H1 (cell line): ENCODE results near the gene DGKD.

ENCODE experiments used
- CEBPB ChIP-seq: IDR thresholded peaks from 2 replicates; pipeline ENCODE4 v1.6.1; 2012; ENCODE audit warnings: low read depth, low read length
- EZH2 ChIP-seq: fragments of 200-600 bp; sonication (generic); IDR thresholded peaks from 2 replicates; pipeline ENCODE4 v1.7.1; 2012; ENCODE audit warnings: low read depth, mild to moderate bottlenecking, moderate library complexity, low read length, inconsistent platforms; ENCODE audit not compliant: severe bottlenecking
- HDAC2 ChIP-seq, 2 experiments: fragments of 300-600 bp in 1 of 2; sonication (generic) in 1 of 2; IDR thresholded peaks; 2 replicates each; pipeline ENCODE4 v1.6.1; 2011 to 2012; ENCODE audit warnings: low read depth in 2 of 2, low read length in 2 of 2, mild to moderate bottlenecking in 2 of 2, moderate library complexity in 2 of 2, borderline replicate concordance in 1 of 2, inconsistent platforms in 1 of 2
- JUN ChIP-seq: IDR thresholded peaks from 2 replicates; pipeline ENCODE4 v1.6.1; 2011; ENCODE audit warnings: low read depth, mild to moderate bottlenecking, improper control_type of control experiment, low read length
- KDM1A ChIP-seq: fragments of 200-600, 300-600 bp; sonication (generic); IDR thresholded peaks from 2 replicates; pipeline ENCODE4 v1.7.1; 2016; ENCODE audit warnings: mild to moderate bottlenecking, low read length, borderline replicate concordance
- POLR2A ChIP-seq, 2 experiments: IDR thresholded peaks; 1 replicate in 1 of 2; 2 replicates in 1 of 2; pipeline ENCODE4 v1.6.1; 2011; ENCODE audit warnings: low read depth in 2 of 2, low read length in 2 of 2, mild to moderate bottlenecking in 2 of 2; ENCODE audit errors: control extremely low read depth in 1 of 2
- RBBP5 ChIP-seq: IDR thresholded peaks from 2 replicates; pipeline ENCODE4 v1.7.1; 2012; ENCODE audit warnings: low read depth, mild to moderate bottlenecking, inconsistent platforms, low read length, moderate library complexity, borderline replicate concordance
- SIN3A ChIP-seq, 2 experiments: IDR thresholded peaks in 1 of 2; conservative IDR thresholded peaks in 1 of 2; 2 replicates each; pipeline ENCODE4 v1.6.1; 2011 to 2012; ENCODE audit warnings: low read length in 2 of 2, improper control_type of control experiment in 1 of 2, low read depth in 1 of 2, mild to moderate bottlenecking in 1 of 2
- SUZ12 ChIP-seq: fragments of 200-600 bp; sonication (generic); IDR thresholded peaks from 2 replicates; pipeline ENCODE4 v1.6.1; 2012; ENCODE audit warnings: mild to moderate bottlenecking, inconsistent platforms, low read length, moderate library complexity, mixed read lengths
- TF ChIP-seq, protein P1 (sequence below), 3 experiments: IDR thresholded peaks; 1 replicate in 2 of 3; 2 replicates in 1 of 3; pipeline versions ENCODE4 v1.5.1 to v1.6.1; 2011; ENCODE audit warnings: low read length in 3 of 3, mild to moderate bottlenecking in 3 of 3, inconsistent platforms in 2 of 3, low read depth in 1 of 3, moderate library complexity in 1 of 3; ENCODE audit not compliant: insufficient read depth in 1 of 3; ENCODE audit errors: control extremely low read depth in 1 of 3

- TF ChIP-seq RBBP5, result no peak
- TF ChIP-seq, protein P1, sequence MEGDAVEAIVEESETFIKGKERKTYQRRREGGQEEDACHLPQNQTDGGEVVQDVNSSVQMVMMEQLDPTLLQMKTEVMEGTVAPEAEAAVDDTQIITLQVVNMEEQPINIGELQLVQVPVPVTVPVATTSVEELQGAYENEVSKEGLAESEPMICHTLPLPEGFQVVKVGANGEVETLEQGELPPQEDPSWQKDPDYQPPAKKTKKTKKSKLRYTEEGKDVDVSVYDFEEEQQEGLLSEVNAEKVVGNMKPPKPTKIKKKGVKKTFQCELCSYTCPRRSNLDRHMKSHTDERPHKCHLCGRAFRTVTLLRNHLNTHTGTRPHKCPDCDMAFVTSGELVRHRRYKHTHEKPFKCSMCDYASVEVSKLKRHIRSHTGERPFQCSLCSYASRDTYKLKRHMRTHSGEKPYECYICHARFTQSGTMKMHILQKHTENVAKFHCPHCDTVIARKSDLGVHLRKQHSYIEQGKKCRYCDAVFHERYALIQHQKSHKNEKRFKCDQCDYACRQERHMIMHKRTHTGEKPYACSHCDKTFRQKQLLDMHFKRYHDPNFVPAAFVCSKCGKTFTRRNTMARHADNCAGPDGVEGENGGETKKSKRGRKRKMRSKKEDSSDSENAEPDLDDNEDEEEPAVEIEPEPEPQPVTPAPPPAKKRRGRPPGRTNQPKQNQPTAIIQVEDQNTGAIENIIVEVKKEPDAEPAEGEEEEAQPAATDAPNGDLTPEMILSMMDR (IDR thresholded peaks at IDR 0.05; ENCODE audit: control extremely low read depth in 1 of 3, insufficient read depth in 1 of 3, low read depth in 1 of 3, low read length in 3 of 3), result no peak
- no peak for TF ChIP-seq POLR2A (IDR thresholded peaks at IDR 0.05; ENCODE audit: control extremely low read depth in 1 of 2, low read depth in 2 of 2, low read length in 2 of 2)
- TF ChIP-seq SUZ12, result no peak
- no peak for TF ChIP-seq KDM1A
- no peak for TF ChIP-seq HDAC2 (IDR thresholded peaks at IDR 0.05; ENCODE audit: borderline replicate concordance in 1 of 2, low read depth in 2 of 2, low read length in 2 of 2)
- TF ChIP-seq JUN, result no peak
- no peak for TF ChIP-seq EZH2
- no peak for TF ChIP-seq SIN3A (conservative IDR thresholded peaks at IDR 0.05 in 1 of 2, IDR thresholded peaks at IDR 0.05 in 1 of 2; ENCODE audit: low read depth in 1 of 2, low read length in 2 of 2)
- TF ChIP-seq CEBPB, result no peak
Measured at GRCh38 chr2:233418761-233419546, 64.7 kb downstream of the DGKD start.
